ENCODE data around the gene SOX9.

DNA sequence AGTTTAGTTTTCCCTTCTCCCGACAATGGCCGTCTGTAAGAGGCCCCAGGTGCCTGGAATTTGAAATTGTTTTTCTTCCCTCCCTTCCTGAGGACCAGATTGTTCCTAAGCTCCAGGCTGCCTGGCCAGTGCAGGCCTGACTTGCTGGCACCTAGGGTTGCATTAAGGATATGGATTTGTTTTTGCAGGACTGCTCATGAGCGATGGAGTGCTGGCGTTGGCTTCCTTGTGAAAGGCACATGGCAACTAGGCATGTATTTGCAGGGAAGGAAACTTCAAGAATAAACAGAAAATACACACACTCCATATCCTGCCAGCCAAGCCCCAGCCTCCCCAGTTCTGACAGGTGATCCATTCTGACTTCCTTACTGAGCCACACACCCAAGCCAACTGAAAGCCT, 25.5 kb upstream of the SOX9 start:
- TF ChIP-seq EZH2 (IDR thresholded peaks at IDR 0.05; ENCODE audit: insufficient read depth, poor library complexity, severe bottlenecking), result no peak
- no peak for TF ChIP-seq EZH2phosphoT487 (IDR thresholded peaks at IDR 0.05; ENCODE audit: insufficient read depth, low read depth)
